DND-41 (cell line): ENCODE measurements around the gene ABCC12.

Experiments
- EZH2 ChIP-seq: IDR thresholded peaks from 3 replicates; pipeline ENCODE4 v1.6.1; 2012; ENCODE audit warnings: borderline replicate concordance, low read depth, mild to moderate bottlenecking, moderate library complexity, low read length, inconsistent platforms; ENCODE audit not compliant: severe bottlenecking
- TF ChIP-seq, protein P1 (sequence below): IDR thresholded peaks from 2 replicates; pipeline ENCODE4 v1.5.1; 2012; ENCODE audit warnings: borderline replicate concordance, low read length, moderate library complexity, mild to moderate bottlenecking; ENCODE audit not compliant: poor library complexity, severe bottlenecking; ENCODE audit errors: extremely low read depth

GRCh38 chr16:48182979-48183537 is 27.3 kb upstream of the ABCC12 start:
- TF ChIP-seq, protein P1, sequence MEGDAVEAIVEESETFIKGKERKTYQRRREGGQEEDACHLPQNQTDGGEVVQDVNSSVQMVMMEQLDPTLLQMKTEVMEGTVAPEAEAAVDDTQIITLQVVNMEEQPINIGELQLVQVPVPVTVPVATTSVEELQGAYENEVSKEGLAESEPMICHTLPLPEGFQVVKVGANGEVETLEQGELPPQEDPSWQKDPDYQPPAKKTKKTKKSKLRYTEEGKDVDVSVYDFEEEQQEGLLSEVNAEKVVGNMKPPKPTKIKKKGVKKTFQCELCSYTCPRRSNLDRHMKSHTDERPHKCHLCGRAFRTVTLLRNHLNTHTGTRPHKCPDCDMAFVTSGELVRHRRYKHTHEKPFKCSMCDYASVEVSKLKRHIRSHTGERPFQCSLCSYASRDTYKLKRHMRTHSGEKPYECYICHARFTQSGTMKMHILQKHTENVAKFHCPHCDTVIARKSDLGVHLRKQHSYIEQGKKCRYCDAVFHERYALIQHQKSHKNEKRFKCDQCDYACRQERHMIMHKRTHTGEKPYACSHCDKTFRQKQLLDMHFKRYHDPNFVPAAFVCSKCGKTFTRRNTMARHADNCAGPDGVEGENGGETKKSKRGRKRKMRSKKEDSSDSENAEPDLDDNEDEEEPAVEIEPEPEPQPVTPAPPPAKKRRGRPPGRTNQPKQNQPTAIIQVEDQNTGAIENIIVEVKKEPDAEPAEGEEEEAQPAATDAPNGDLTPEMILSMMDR = no peak
- TF ChIP-seq EZH2 = no peak
